Medulla oblongata (tissue), 1 donor: Measurements from ENCODE around the gene ZFP92.

Experiments used
- DNase-seq: peaks from one replicate; pipeline ENCODE4 v3.0.0-alpha.2; 2015; ENCODE audit errors: extremely low spot score

The ZFP92 gene

GRCh38 chrX:153408871-153409351 is 2.4 kb upstream of the ZFP92 start:
- DNase-seq, result no peak

- no peak for DNase-seq
Observed at GRCh38 chrX:153409414-153410101, 1.7 kb upstream of the ZFP92 start.

- no peak for DNase-seq
Observed at GRCh38 chrX:153410373-153410772, 899 bp upstream of the ZFP92 start.

GRCh38 chrX:153410888-153411254 is 401 bp upstream of the ZFP92 start:
- DNase-seq, result no peak

GRCh38 chrX:153411988-153412574 is 809 bp downstream of the ZFP92 start:
- DNase-seq, result no peak

GRCh38 chrX:153412746-153413720 is 1.8 kb downstream of the ZFP92 start:
- no peak for DNase-seq

GRCh38 chrX:153413731-153414130 is 2.5 kb downstream of the ZFP92 start:
- no peak for DNase-seq

GRCh38 chrX:153414856-153415510 is 3.7 kb downstream of the ZFP92 start:
- no peak for DNase-seq

- no peak for DNase-seq
Observed at GRCh38 chrX:153416781-153417450, 5.6 kb downstream of the ZFP92 start.

- DNase-seq, result no peak
Observed at GRCh38 chrX:153417637-153418036, 6.4 kb downstream of the ZFP92 start.

- DNase-seq, result no peak
Observed at GRCh38 chrX:153420851-153421599, 9.8 kb downstream of the ZFP92 start.

GRCh38 chrX:153421856-153422255 is 10.6 kb downstream of the ZFP92 start:
- no peak for DNase-seq

GRCh38 chrX:153423652-153424051 is 12.4 kb downstream of the ZFP92 start:
- no peak for DNase-seq

GRCh38 chrX:153426204-153426603 is 14.9 kb downstream of the ZFP92 start:
- DNase-seq, result no peak

- DNase-seq, result no peak
Observed at GRCh38 chrX:153430796-153431195, 19.5 kb downstream of the ZFP92 start.

- DNase-seq, result no peak
Observed at GRCh38 chrX:153433161-153433680, 21.9 kb downstream of the ZFP92 start.

- DNase-seq, result no peak
Observed at GRCh38 chrX:153433781-153434285, 22.6 kb downstream of the ZFP92 start.

- DNase-seq, result no peak
Observed at GRCh38 chrX:153434801-153435200, 23.5 kb downstream of the ZFP92 start.

- no peak for DNase-seq
Observed at GRCh38 chrX:153435845-153436244, 24.6 kb downstream of the ZFP92 start.

- DNase-seq, result peak; percentile 6
Observed at GRCh38 chrX:153438532-153438931, 27.3 kb downstream of the ZFP92 start.
